IPS-15b (cell line): Measurements from ENCODE around the gene SLC16A10.
"Not testable (repeated sequence)": the region's sequence is repeated elsewhere in the genome, so short reads cannot be mapped to it uniquely, and the experiment has no call there.

ENCODE experiments used
- H3K27me3 ChIP-seq: one replicate; pipeline ENCODE4 v1.6.1; 2013; ENCODE audit warnings: low read length; ENCODE audit not compliant: control insufficient read depth, insufficient read depth
- H3K36me3 ChIP-seq: one replicate; pipeline ENCODE4 v1.6.1; 2013; ENCODE audit warnings: low read length; ENCODE audit not compliant: control insufficient read depth, insufficient read depth
- H3K4me1 ChIP-seq: one replicate; pipeline ENCODE4 v1.6.1; 2013; ENCODE audit warnings: mild to moderate bottlenecking, low read length; ENCODE audit not compliant: control insufficient read depth, insufficient read depth
- H3K4me3 ChIP-seq: one replicate; pipeline ENCODE4 v1.5.1; 2013; ENCODE audit warnings: low read depth, low read length
- H3K9ac ChIP-seq: one replicate; pipeline ENCODE4 v1.6.1; 2013; ENCODE audit warnings: low read depth, mild to moderate bottlenecking, low read length
- H3K9me3 ChIP-seq: one replicate; pipeline ENCODE4 v1.6.1; 2013; ENCODE audit warnings: mild to moderate bottlenecking, low read length; ENCODE audit not compliant: control insufficient read depth, insufficient read depth

SLC16A10 gene, protein sequence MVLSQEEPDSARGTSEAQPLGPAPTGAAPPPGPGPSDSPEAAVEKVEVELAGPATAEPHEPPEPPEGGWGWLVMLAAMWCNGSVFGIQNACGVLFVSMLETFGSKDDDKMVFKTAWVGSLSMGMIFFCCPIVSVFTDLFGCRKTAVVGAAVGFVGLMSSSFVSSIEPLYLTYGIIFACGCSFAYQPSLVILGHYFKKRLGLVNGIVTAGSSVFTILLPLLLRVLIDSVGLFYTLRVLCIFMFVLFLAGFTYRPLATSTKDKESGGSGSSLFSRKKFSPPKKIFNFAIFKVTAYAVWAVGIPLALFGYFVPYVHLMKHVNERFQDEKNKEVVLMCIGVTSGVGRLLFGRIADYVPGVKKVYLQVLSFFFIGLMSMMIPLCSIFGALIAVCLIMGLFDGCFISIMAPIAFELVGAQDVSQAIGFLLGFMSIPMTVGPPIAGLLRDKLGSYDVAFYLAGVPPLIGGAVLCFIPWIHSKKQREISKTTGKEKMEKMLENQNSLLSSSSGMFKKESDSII

GRCh38 chr6:111087106-111087835 lies at the start of gene SLC16A10:
SLC16A10 (plus strand) TSS chr6:111087503; CDS start chr6:111087753, 250 bp downstream.
- Histone ChIP-seq H3K9me3 (no peaks in the 10 kb centered on the region), H3K27me3 (peaks cover 26% of the 10 kb centered on the region), H3K4me3 (peak within 1 kb of the TSS; percentile 65), H3K4me1 (peaks cover 17% of the 10 kb centered on the region), H3K36me3 (no peaks in the 10 kb centered on the region), H3K9ac (no peak within 1 kb of the TSS)

DNA sequence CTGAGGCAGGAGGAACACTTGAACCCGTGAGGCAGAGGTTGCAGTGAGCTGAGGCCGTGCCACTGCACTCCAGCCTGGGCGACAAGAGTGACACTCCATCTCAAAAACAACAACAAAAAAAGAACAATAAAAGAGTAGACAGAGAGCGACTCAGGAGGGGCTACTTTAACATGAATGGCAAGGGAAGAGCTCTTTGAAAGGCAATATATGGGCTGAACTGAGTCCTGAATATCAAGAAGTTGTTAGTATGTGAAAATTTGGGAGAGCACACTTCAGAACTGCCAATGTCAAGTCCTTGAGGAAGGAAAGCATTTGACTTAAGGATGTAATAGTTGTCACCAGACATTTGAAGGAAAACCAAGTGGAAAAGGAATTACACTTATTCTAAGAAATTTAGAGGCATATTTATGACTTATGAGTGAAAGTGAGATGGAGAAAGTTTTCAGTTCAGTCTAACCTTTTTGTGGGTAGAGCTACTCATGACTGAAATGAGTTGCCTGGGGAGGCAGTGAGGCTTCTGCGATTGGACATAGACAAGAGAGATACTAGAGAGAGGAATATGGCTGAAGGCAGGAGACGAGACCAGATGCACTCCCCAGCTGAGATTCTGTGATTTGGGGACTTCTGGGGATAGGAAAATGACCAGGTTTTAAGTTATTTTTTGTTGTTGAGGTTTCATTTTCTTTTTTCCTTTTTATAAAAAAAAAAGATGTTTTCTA lies 48.6 kb upstream of the SLC16A10 start:
- Histone ChIP-seq H3K27me3 (no peaks in the 10 kb centered on the region), H3K4me1 (no peaks in the 10 kb centered on the region), H3K4me3 (no peak overlapping the region), H3K36me3 (no peaks in the 10 kb centered on the region), H3K9ac (no peak overlapping the region), H3K9me3 (no peaks in the 10 kb centered on the region)

DNA sequence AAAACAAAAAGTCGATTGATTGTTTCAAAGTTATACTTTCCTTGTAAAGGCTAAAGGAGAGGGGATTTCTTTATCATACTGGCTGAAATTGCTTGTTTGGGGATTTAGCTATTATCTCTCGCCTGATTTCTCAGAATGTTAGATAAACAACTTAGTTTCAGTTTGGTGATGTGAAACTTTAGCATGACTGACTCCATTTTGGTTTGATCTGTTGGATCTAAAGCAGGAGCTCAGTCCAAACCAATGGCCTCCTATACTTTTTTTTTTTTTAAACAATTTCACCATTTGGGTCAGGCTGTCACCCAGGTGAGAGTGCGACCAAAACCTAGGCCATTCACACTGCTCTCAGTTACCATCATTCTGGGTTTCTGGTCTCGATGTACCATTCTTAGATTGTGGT lies 45.4 kb upstream of the SLC16A10 start:
- Histone ChIP-seq H3K9ac (no peak overlapping the region), H3K36me3 (no peaks in the 10 kb centered on the region), H3K4me1 (no peaks in the 10 kb centered on the region), H3K9me3 (no peaks in the 10 kb centered on the region), H3K4me3 (no peak overlapping the region), H3K27me3 (no peaks in the 10 kb centered on the region)

DNA sequence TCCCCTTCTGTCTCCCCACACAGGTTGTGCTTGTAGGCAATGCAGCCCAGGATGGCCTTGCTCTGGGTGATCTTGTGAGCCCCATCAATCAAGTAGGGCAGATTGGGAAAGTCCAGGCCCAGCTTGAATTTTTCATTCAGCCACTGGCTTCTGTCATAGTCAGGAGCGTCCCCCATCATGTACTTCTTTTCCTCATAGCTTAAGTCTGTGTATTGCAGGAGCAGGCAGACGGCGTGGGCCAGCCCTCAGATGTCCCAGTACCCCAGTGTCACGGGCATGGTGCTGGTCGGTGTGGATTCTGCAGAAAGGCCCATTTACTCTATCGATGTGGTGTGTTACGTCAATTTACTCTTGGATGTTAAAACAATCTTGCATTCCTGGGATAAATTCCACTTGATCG lies 40.1 kb upstream of the SLC16A10 start:
- Histone ChIP-seq H3K27me3 (no peaks in the 10 kb centered on the region), H3K4me3 (no peak overlapping the region), H3K36me3 (no peaks in the 10 kb centered on the region), H3K9ac (no peak overlapping the region), H3K4me1 (no peaks in the 10 kb centered on the region), H3K9me3 (no peaks in the 10 kb centered on the region)

- no peak overlapping the region for H3K4me3 ChIP-seq
- H3K9me3 ChIP-seq = no peaks in the 10 kb centered on the region
- no peak overlapping the region for H3K9ac ChIP-seq
- no peaks in the 10 kb centered on the region for H3K27me3 ChIP-seq
- no peaks in the 10 kb centered on the region for H3K36me3 ChIP-seq
- no peaks in the 10 kb centered on the region for H3K4me1 ChIP-seq
Observed at GRCh38 chr6:111050261-111051023, 36.9 kb upstream of the SLC16A10 start.

DNA sequence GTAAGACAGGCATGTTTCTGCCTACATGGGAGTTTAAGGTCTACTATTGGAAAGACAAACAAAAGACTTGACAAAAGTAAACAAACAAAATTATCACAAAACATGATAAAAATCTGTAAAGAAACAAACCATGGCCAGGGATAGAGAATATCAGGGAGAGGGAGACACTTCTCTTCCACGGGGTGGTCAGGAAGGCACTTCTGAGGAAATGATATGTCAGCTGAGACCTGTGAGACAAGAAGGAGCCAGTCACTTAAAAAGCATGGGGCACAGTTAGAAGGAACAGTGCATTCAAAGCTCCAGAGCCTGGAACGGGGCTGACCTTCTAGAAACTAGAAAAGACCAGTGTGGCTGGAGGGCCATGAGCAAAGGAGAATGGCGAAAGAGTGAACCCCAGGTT lies 35.1 kb upstream of the SLC16A10 start:
- Histone ChIP-seq H3K4me1 (no peaks in the 10 kb centered on the region), H3K4me3 (no peak overlapping the region), H3K36me3 (no peaks in the 10 kb centered on the region), H3K27me3 (no peaks in the 10 kb centered on the region), H3K9ac (no peak overlapping the region), H3K9me3 (no peaks in the 10 kb centered on the region)

DNA sequence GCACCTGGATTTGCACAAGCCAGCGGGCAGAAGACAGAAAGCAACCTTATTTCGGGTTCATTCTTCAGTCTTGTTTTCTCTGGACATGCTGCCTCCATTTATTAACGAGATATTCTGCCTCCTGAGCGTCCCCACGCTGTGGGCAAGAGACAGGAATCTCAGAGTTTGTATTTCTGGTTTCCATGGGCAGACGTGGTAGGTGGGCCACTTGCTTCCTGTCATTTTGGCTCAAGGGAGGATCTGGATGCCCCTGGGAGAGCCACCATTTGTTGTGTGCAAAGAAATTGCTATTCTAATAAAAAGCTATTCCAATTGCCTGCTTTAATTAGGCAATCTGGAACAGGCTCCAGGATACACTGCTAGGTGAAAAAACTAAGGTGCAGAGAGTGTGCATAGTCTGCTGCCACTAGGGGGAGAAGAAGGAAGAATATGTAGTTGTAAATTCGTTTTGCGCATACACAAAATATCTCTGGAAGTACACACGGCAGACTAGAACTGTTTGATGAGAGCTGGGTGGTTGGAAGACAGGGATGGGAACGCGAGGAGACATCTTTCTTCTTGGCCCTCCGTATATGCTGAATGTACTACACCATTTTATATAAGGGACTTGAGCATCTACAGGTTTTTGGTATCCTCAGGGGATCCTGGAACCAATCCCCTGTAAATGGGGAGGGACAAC lies 30.1 kb upstream of the SLC16A10 start:
- no peak overlapping the region for H3K4me3 ChIP-seq
- no peaks in the 10 kb centered on the region for H3K36me3 ChIP-seq
- H3K4me1 ChIP-seq = no peaks in the 10 kb centered on the region
- H3K9ac ChIP-seq = no peak overlapping the region
- no peaks in the 10 kb centered on the region for H3K27me3 ChIP-seq
- H3K9me3 ChIP-seq = no peaks in the 10 kb centered on the region

DNA sequence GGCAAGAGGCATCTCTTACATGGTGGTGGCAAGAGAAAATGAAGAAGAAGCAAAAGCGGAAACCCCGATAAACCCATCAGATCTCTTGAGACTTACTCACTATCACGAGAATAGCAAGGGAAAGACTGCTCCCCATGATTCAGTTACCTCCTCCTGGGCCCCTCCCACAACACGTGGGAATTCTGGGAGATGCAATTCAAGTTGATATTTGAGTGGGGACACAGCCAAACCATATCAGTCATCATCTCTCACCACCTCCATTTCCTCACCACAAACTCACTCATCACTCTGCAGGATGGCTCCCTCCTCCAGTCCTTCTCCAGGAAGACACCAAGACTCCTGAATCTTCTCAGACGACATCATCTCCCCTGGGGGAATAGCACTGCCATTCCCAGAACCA lies 25.8 kb upstream of the SLC16A10 start:
- Histone ChIP-seq H3K9ac (no peak overlapping the region), H3K4me3 (no peak overlapping the region), H3K27me3 (no peaks in the 10 kb centered on the region), H3K9me3 (no peaks in the 10 kb centered on the region), H3K36me3 (no peaks in the 10 kb centered on the region), H3K4me1 (no peaks in the 10 kb centered on the region)

- H3K9ac ChIP-seq, H3K9me3 ChIP-seq, H3K27me3 ChIP-seq, H3K36me3 ChIP-seq, H3K4me1 ChIP-seq, H3K4me3 ChIP-seq: not testable (repeated sequence)
Observed at GRCh38 chr6:111061985-111062384, 25.3 kb upstream of the SLC16A10 start.

- not testable (repeated sequence) for H3K27me3 ChIP-seq, H3K4me1 ChIP-seq, H3K4me3 ChIP-seq, H3K9me3 ChIP-seq, H3K9ac ChIP-seq, H3K36me3 ChIP-seq
Observed at GRCh38 chr6:111062860-111063259, 24.4 kb upstream of the SLC16A10 start.
